HepG2 (cell line): ENCODE measurements around the gene RIPOR3. TPM values are rescaled to one million over a fixed set of nuclear protein-coding genes. Genes with fewer than 3 reads are reported as not detected.

Experiments used
- ATAC-seq: fragments of 200-7000 bp; cut with Tn5 transposase; 3 replicates; pipeline ENCODE4 v1.9.1; 2020; ENCODE audit warnings: mild to moderate bottlenecking, moderate library complexity
- BruUV-seq: library from RNA; stranded (reverse); fragments of 400-500 nt; replicated peaks from 2 replicates; lab custom pipeline; 2021; lab: Mats Ljungman, UMichigan
- CTCF ChIA-PET: fragments of 300-600 bp; formaldehyde crosslinking; extraction: SDS; loops from one replicate; lab custom pipeline; 2021; ENCODE audit warnings: low total read pairs, inconsistent platforms, low intra/inter-chr PET ratio; lab: Yijun Ruan, JAX
- POLR2A ChIA-PET: fragments of 350-600 bp; sonication (Branson Sonifier 250); formaldehyde crosslinking; loops from one replicate; lab custom pipeline; 2020; ENCODE audit warnings: antibody characterized with exemption, inconsistent platforms; lab: Yijun Ruan, JAX
- DNase-seq: peaks from one replicate; pipeline ENCODE4 v3.0.0-alpha.2; 2015; ENCODE audit warnings: low spot score
- FAIRE-seq: peaks from 3 replicates; lab custom pipeline; 2011; peaks lifted over from hg19 to GRCh38; lab: Jason Lieb, UNC
- H2AFZ ChIP-seq: one replicate; pipeline ENCODE4 v1.6.1; 2011; ENCODE audit warnings: low read length, inconsistent platforms
- H3K27ac ChIP-seq: fragments of 300-600 bp; 3 replicates; pipeline ENCODE4 v1.8.0; 2011; ENCODE audit warnings: mixed run types, mild to moderate bottlenecking, mixed read lengths, low read length, inconsistent platforms; ENCODE audit not compliant: insufficient read depth; ENCODE audit errors: extremely low read length
- H3K27me3 ChIP-seq, 2 experiments: fragments of 200-600 bp in 1 of 2; 2 replicates in 1 of 2; 3 replicates in 1 of 2; pipeline versions ENCODE4 v1.6.0 to v1.8.0; 2011; ENCODE audit warnings: low read length in 2 of 2, mild to moderate bottlenecking in 2 of 2, moderate library complexity in 2 of 2, inconsistent platforms in 1 of 2; ENCODE audit not compliant: insufficient read depth in 2 of 2, control insufficient read depth in 1 of 2
- H3K36me3 ChIP-seq, 2 experiments: fragments of 200-600 bp in 1 of 2; replicated peaks in 1 of 2; 2 replicates in 1 of 2; 3 replicates in 1 of 2; pipeline versions ENCODE4 v1.5.1 to v1.8.0; 2011; ENCODE audit warnings: low read length in 2 of 2, inconsistent platforms in 1 of 2; ENCODE audit not compliant: insufficient read depth in 2 of 2, control insufficient read depth in 1 of 2
- H3K4me1 ChIP-seq: 2 replicates; pipeline ENCODE4 v1.5.1; 2012; ENCODE audit warnings: low read length, inconsistent platforms; ENCODE audit not compliant: insufficient read depth
- H3K4me2 ChIP-seq: 2 replicates; pipeline ENCODE4 v1.6.0; 2011; ENCODE audit warnings: low read depth, low read length, inconsistent platforms
- H3K4me3 ChIP-seq, 3 experiments: fragments of 200-600 bp in 1 of 3; sonication (generic), shearing (Covaris generic) in 1 of 3; replicated peaks in 1 of 3; 2 replicates each; pipeline ENCODE4 v1.5.1; 2011 to 2016; ENCODE audit warnings: low read length in 3 of 3, inconsistent platforms in 2 of 3, low read depth in 2 of 3, mild to moderate bottlenecking in 2 of 3, control low read depth in 1 of 3, mixed read lengths in 1 of 3; ENCODE audit not compliant: insufficient read depth in 1 of 3
- H3K79me2 ChIP-seq: one replicate; pipeline ENCODE4 v1.6.1; 2011; ENCODE audit warnings: low read length, inconsistent platforms; ENCODE audit not compliant: insufficient read depth
- H3K9ac ChIP-seq: 2 replicates; pipeline ENCODE4 v1.6.0; 2011; ENCODE audit warnings: mild to moderate bottlenecking, low read depth, low read length, inconsistent platforms; ENCODE audit not compliant: insufficient read depth
- H3K9me3 ChIP-seq: 2 replicates; pipeline ENCODE4 v1.5.1; 2012; ENCODE audit warnings: mild to moderate bottlenecking, low read length
- H4K20me1 ChIP-seq: 2 replicates; pipeline ENCODE4 v1.6.0; 2011; ENCODE audit warnings: inconsistent platforms, mild to moderate bottlenecking, low read length, moderate library complexity; ENCODE audit not compliant: insufficient read depth
- EZH2 ChIP-seq: conservative IDR thresholded peaks from 2 replicates; pipeline ENCODE4 v1.6.1; 2012; ENCODE audit warnings: mild to moderate bottlenecking, low read depth, low read length, moderate library complexity
- FOXP4 ChIP-seq: sonication (generic); formaldehyde crosslinking; IDR thresholded peaks from 2 replicates; pipeline ENCODE4 v1.4.0; 2020; ENCODE audit warnings: missing genetic modification reagents
- NR1H2 ChIP-seq: sonication (generic); formaldehyde crosslinking; IDR thresholded peaks from 2 replicates; pipeline ENCODE4 v1.8.1; 2022; ENCODE audit warnings: low read depth, missing genetic modification reagents, borderline replicate concordance
- RARA ChIP-seq: IDR thresholded peaks from 2 replicates; pipeline ENCODE4 v1.6.1; 2016; ENCODE audit warnings: missing genetic modification reagents, missing compliant biosample characterization
- RBAK ChIP-seq: sonication (generic); formaldehyde crosslinking; IDR thresholded peaks from 2 replicates; pipeline ENCODE4 v1.5.1; 2020; ENCODE audit warnings: mild to moderate bottlenecking, missing genetic modification reagents
- TFDP1 ChIP-seq: IDR thresholded peaks from 2 replicates; pipeline ENCODE4 v1.6.1; 2016; ENCODE audit warnings: missing compliant biosample characterization, missing genetic modification reagents, borderline replicate concordance
- ZNF318 ChIP-seq: sonication (generic); formaldehyde crosslinking; IDR thresholded peaks from 2 replicates; pipeline ENCODE4 v1.4.0; 2020; ENCODE audit warnings: mild to moderate bottlenecking, missing genetic modification reagents
- ZNF572 ChIP-seq: sonication (generic); formaldehyde crosslinking; IDR thresholded peaks from 2 replicates; pipeline ENCODE4 v1.5.1; 2020; ENCODE audit warnings: mild to moderate bottlenecking, missing genetic modification reagents
- ZNF816 ChIP-seq: sonication (generic); formaldehyde crosslinking; IDR thresholded peaks from 2 replicates; pipeline ENCODE4 v1.8.0; 2022; ENCODE audit warnings: missing genetic modification reagents, mild to moderate bottlenecking, borderline replicate concordance
- ZNF891 ChIP-seq: sonication (generic); formaldehyde crosslinking; IDR thresholded peaks from 2 replicates; pipeline ENCODE4 v1.5.0; 2020; ENCODE audit warnings: mild to moderate bottlenecking, missing genetic modification reagents
- WGBS: methylation state at CpG from one replicate; pipeline ENCODE4 v1.1.6; 2017; ENCODE audit warnings: low lambda C conversion rate; 5-methylcytosine and 5-hydroxymethylcytosine counted together
- in situ Hi-C: cut with HindIII; loops from 2 replicates; pipeline ENCODE4 v1.10.0; 2017; ENCODE audit warnings: low pct_unique_long_range_greater_than_20kb; ENCODE audit not compliant: extremely low pct_ligation_motif_present
- intact Hi-C: fragments of 100-400 bp; cut with micrococcal nuclease; formaldehyde crosslinking; loops from one replicate; pipeline ENCODE4 v1.10.0; 2022; ENCODE audit not compliant: unreplicated experiment
- polyA plus RNA-seq, 8 experiments: library from polyadenylated mRNA; depleted of rRNA in 3 of 8; stranded (reverse) in 7 of 8; unstranded in 1 of 8; fragments of >200 nt; fragmentation: Illumina TruSeq in 4 of 8; extraction: Trizol in 4 of 8; gene quantifications; 2 replicates each; pipeline versions ENCODE4 v1.2.1 to v1.2.3, GENCODE V29; 2011 to 2016; ENCODE audit warnings: low read depth in 4 of 8, missing spikeins in 1 of 8, mixed read lengths in 1 of 8; ENCODE audit not compliant: insufficient read depth in 1 of 8
- total RNA-seq, 5 experiments: library from RNA; depleted of rRNA; stranded (reverse); fragments of >200 nt; fragmentation: Illumina TruSeq; extraction: Trizol; gene quantifications; 2 replicates each; pipeline ENCODE4 v1.2.3, GENCODE V29; 2016; ENCODE audit warnings: low read depth in 1 of 5

RIPOR3 gene
- total and polyA plus RNA-seq, 2 of the 13 experiments (the other 11 are each of a cell fraction or from before 2014, with no cell fraction given) = 0.18 TPM; not detected in 1

GRCh38 chr20:50563133-50563944 is 128.0 kb downstream of the RIPOR3 start (continued):
- TF ChIP-seq TFDP1 (no peak), ZNF816 (no peak), EZH2 (no peak), NR1H2 (CRISPR knock-in tag) (no peak), ZNF572 (no peak)
- TF ChIP-seq, all 625 proteins: peak for 72

GRCh38 chr20:50562262-50562701 is 129.1 kb downstream of the RIPOR3 start:
- H3K9ac ChIP-seq = no peak overlapping the region
- TF ChIP-seq ZNF318 (CRISPR knock-in tag) = no peak
- no peak for TF ChIP-seq RARA (CRISPR knock-in tag)
- peak; percentile 86 for TF ChIP-seq RBAK (CRISPR knock-in tag)
- TF ChIP-seq ZNF891 (CRISPR knock-in tag) = 0 out of 2 replicates have a peak, but pooled peaks have one; percentile 62
- TF ChIP-seq FOXP4 = no peak

More at GRCh38 chr20:50562262-50562701, 129.1 kb downstream of the RIPOR3 start:
- intact Hi-C loops = loop anchor here (5.0 kb wide), 1 partner anchor 50 kb away; the partner anchor contains the start of gene PTPN1
- H3K36me3 ChIP-seq = peaks cover 23 to 38% of the 10 kb centered on the region in 2 experiments; a peak in 4 of 5 replicates
- H4K20me1 ChIP-seq = no peaks in the 10 kb centered on the region
- H2AFZ ChIP-seq = no peak overlapping the region
- no peaks in the 10 kb centered on the region for H3K9me3 ChIP-seq
- ChIA-PET CTCF (no interaction called here), POLR2A (no interaction called here)
- ATAC-seq (no peak), FAIRE-seq (no peak), DNase-seq (no peak)
- 95% methylated on average over 7 of the region's 7 CpGs for WGBS
- no peak overlapping the region for H3K4me2 ChIP-seq
- in situ Hi-C loops = no loop called here
- no peaks in the 10 kb centered on the region for H3K27me3 ChIP-seq
- H3K79me2 ChIP-seq = peaks cover 4% of the 10 kb centered on the region
- H3K27ac ChIP-seq = peak overlapping the region; percentile 62
- peaks cover 36% of the 10 kb centered on the region for H3K4me1 ChIP-seq
- H3K4me3 ChIP-seq = no peak overlapping the region
- BruUV-seq = no TSS peak
